Cardiac muscle cell (in vitro differentiated cells and primary cell): ENCODE data around the gene CSNK2B. TPM values are rescaled to one million over a fixed set of nuclear protein-coding genes. Genes with fewer than 3 reads are reported as not detected.

ENCODE experiments used
- DNase-seq, 2 donors: peaks; one replicate each; pipeline versions ENCODE4 v3.0.0 to v3.0.0-alpha.2; 2010 to 2017; ENCODE audit warnings: low read depth in 1 of 2, low spot score in 1 of 2
- H3K27ac ChIP-seq: fragments of 200-600 bp; sonication (generic); 2 replicates; pipeline ENCODE4 v1.5.1; 2016
- H3K27me3 ChIP-seq: fragments of 200-600 bp; sonication (generic); 2 replicates; pipeline ENCODE4 v1.6.0; 2016; ENCODE audit warnings: control low read depth
- H3K36me3 ChIP-seq: fragments of 200-600 bp; sonication (generic); 2 replicates; pipeline ENCODE4 v1.5.1; 2016; ENCODE audit warnings: control low read depth
- H3K4me1 ChIP-seq: fragments of 200-600 bp; sonication (generic); 2 replicates; pipeline ENCODE4 v1.8.1; 2017; ENCODE audit warnings: low read depth, mild to moderate bottlenecking, mixed run types
- H3K4me3 ChIP-seq: fragments of 200-600 bp; sonication (generic); 2 replicates; pipeline ENCODE4 v1.5.1; 2016; ENCODE audit warnings: mild to moderate bottlenecking
- H3K9me3 ChIP-seq: fragments of 200-600 bp; sonication (generic); 2 replicates; pipeline ENCODE4 v1.5.1; 2017; ENCODE audit warnings: low read depth, mild to moderate bottlenecking, control low read depth
- CTCF ChIP-seq: IDR thresholded peaks from 2 replicates; pipeline ENCODE4 v1.5.1; 2012; ENCODE audit warnings: low read depth, mild to moderate bottlenecking, low read length
- polyA plus RNA-seq: library from polyadenylated mRNA; unstranded; fragments of >200 nt; fragmentation: Nextera tagmentation; extraction: Ambion mirVana; gene quantifications from 2 replicates; pipeline ENCODE4 v1.2.1, GENCODE V29; 2016
- total RNA-seq: library from RNA; depleted of rRNA; stranded (reverse); fragments of >200 nt; gene quantifications from 2 replicates; pipeline ENCODE4 v1.2.3, GENCODE V29; 2016

The CSNK2B gene
- total and polyA plus RNA-seq, 2 experiments from 2014 or later: 277 to 310 TPM

- Histone ChIP-seq H3K9me3 (no peaks in the 10 kb centered on the region), H3K27ac (no peak overlapping the region), H3K4me1 (no peaks in the 10 kb centered on the region), H3K4me3 (no peak overlapping the region), H3K27me3 (no peaks in the 10 kb centered on the region), H3K36me3 (peaks cover 50% of the 10 kb centered on the region)
- no peak for TF ChIP-seq CTCF
- DNase-seq: no peak
Observed at GRCh38 chr6:31691564-31692108, 25.8 kb downstream of the CSNK2B start.

- Histone ChIP-seq H3K9me3 (no peaks in the 10 kb centered on the region), H3K4me3 (no peak overlapping the region), H3K27ac (no peak overlapping the region), H3K4me1 (no peaks in the 10 kb centered on the region), H3K27me3 (no peaks in the 10 kb centered on the region), H3K36me3 (peaks cover 44% of the 10 kb centered on the region)
- no peak for DNase-seq
- TF ChIP-seq CTCF: no peak
Observed at GRCh38 chr6:31692353-31692752, 26.5 kb downstream of the CSNK2B start.

- H3K9me3 ChIP-seq: no peaks in the 10 kb centered on the region
- no peak overlapping the region for H3K27ac ChIP-seq
- TF ChIP-seq CTCF: no peak
- peaks cover 39% of the 10 kb centered on the region for H3K36me3 ChIP-seq
- no peaks in the 10 kb centered on the region for H3K4me1 ChIP-seq
- no peaks in the 10 kb centered on the region for H3K27me3 ChIP-seq
- H3K4me3 ChIP-seq: no peak overlapping the region
- DNase-seq: no peak
Observed at GRCh38 chr6:31692886-31693285, 27.0 kb downstream of the CSNK2B start.

GRCh38 chr6:31693535-31693934 lies 27.7 kb downstream of the CSNK2B start:
- peaks cover 33% of the 10 kb centered on the region for H3K36me3 ChIP-seq
- no peaks in the 10 kb centered on the region for H3K27me3 ChIP-seq
- H3K4me1 ChIP-seq: no peaks in the 10 kb centered on the region
- no peaks in the 10 kb centered on the region for H3K9me3 ChIP-seq
- DNase-seq: no peak
- H3K4me3 ChIP-seq: no peak overlapping the region
- no peak overlapping the region for H3K27ac ChIP-seq
- no peak for TF ChIP-seq CTCF

- TF ChIP-seq CTCF: no peak
- Histone ChIP-seq H3K4me3 (no peak overlapping the region), H3K36me3 (peaks cover 18% of the 10 kb centered on the region), H3K27ac (no peak overlapping the region), H3K4me1 (peaks cover 8% of the 10 kb centered on the region), H3K27me3 (no peaks in the 10 kb centered on the region), H3K9me3 (no peaks in the 10 kb centered on the region)
- no peak for DNase-seq
Observed at GRCh38 chr6:31697555-31697954, 31.7 kb downstream of the CSNK2B start.
